ENCODE results near the gene CCR4.

GRCh38 chr3:32978331-32978730 lies 26.9 kb downstream of the CCR4 start:
- TF ChIP-seq HMGXB4 (CRISPR knock-in tag; IDR thresholded peaks at IDR 0.05; ENCODE audit: borderline replicate concordance in 1 of 2, low read depth in 1 of 2) (no peak), ZNF143 (CRISPR knock-in tag; IDR thresholded peaks at IDR 0.05) (no peak), GATAD2A (CRISPR knock-in tag; IDR thresholded peaks at IDR 0.05) (no peak), PHF8 (CRISPR knock-in tag; IDR thresholded peaks at IDR 0.05) (no peak), CTCF (CRISPR knock-in tag; IDR thresholded peaks at IDR 0.05) (no peak), NCOA2 (CRISPR knock-in tag; IDR thresholded peaks at IDR 0.05) (no peak)
- TF ChIP-seq, protein P1, sequence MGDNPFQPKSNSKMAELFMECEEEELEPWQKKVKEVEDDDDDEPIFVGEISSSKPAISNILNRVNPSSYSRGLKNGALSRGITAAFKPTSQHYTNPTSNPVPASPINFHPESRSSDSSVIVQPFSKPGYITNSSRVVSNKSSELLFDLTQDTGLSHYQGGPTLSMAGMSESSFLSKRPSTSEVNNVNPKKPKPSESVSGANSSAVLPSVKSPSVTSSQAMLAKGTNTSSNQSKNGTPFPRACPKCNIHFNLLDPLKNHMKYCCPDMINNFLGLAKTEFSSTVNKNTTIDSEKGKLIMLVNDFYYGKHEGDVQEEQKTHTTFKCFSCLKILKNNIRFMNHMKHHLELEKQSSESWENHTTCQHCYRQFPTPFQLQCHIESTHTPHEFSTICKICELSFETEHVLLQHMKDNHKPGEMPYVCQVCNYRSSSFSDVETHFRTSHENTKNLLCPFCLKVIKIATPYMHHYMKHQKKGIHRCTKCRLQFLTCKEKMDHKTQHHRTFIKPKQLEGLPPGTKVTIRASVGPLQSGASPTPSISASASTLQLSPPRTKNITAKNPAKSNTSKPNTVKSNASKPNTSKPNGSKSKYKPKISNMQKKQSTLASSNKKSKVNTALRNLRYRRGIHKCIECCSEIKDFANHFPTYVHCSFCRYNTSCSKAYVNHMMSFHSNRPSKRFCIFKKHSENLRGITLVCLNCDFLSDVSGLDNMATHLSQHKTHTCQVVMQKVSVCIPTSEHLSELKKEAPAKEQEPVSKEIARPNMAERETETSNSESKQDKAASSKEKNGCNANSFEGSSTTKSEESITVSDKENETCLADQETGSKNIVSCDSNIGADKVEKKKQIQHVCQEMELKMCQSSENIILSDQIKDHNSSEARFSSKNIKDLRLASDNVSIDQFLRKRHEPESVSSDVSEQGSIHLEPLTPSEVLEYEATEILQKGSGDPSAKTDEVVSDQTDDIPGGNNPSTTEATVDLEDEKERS (CRISPR knock-in tag; IDR thresholded peaks at IDR 0.05) = no peak

Measured in HepG2 (cell line).